ENCODE results near the gene FAM120B. TPM values are rescaled to one million over a fixed set of nuclear protein-coding genes. Genes with fewer than 3 reads are reported as not detected.

FAM120B gene, protein sequence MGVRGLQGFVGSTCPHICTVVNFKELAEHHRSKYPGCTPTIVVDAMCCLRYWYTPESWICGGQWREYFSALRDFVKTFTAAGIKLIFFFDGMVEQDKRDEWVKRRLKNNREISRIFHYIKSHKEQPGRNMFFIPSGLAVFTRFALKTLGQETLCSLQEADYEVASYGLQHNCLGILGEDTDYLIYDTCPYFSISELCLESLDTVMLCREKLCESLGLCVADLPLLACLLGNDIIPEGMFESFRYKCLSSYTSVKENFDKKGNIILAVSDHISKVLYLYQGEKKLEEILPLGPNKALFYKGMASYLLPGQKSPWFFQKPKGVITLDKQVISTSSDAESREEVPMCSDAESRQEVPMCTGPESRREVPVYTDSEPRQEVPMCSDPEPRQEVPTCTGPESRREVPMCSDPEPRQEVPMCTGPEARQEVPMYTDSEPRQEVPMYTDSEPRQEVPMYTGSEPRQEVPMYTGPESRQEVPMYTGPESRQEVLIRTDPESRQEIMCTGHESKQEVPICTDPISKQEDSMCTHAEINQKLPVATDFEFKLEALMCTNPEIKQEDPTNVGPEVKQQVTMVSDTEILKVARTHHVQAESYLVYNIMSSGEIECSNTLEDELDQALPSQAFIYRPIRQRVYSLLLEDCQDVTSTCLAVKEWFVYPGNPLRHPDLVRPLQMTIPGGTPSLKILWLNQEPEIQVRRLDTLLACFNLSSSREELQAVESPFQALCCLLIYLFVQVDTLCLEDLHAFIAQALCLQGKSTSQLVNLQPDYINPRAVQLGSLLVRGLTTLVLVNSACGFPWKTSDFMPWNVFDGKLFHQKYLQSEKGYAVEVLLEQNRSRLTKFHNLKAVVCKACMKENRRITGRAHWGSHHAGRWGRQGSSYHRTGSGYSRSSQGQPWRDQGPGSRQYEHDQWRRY
- total RNA-seq: 33.4 and 33.7 TPM in 2 replicates
- long read RNA-seq, full-length matches to known transcripts: 7 of 21 reads
- long read RNA-seq, partial matches to known transcripts: 8 of 21 reads
- long read RNA-seq, other reads (novel, unspliced or antisense): 6 of 21 reads

GRCh38 chr6:170306324-170307079, at the start of gene FAM120B:
TSS of gene FAM120B (plus strand) at chr6:170306758. CDS start at chr6:170317391, 10,633 bp downstream.
- peak within 1 kb of the TSS; percentile 90 for H3K4me3 Mint-ChIP-seq
- peak within 1 kb of the TSS; percentile 94 for H3K27ac Mint-ChIP-seq (ENCODE audit: unreplicated experiment)
- DNase-seq (ENCODE audit: low read depth, low spot score): peak; percentile 87
- peaks cover 6% of the 10 kb centered on the region for H3K9me3 Mint-ChIP-seq
- TF ChIP-seq, protein P1, sequence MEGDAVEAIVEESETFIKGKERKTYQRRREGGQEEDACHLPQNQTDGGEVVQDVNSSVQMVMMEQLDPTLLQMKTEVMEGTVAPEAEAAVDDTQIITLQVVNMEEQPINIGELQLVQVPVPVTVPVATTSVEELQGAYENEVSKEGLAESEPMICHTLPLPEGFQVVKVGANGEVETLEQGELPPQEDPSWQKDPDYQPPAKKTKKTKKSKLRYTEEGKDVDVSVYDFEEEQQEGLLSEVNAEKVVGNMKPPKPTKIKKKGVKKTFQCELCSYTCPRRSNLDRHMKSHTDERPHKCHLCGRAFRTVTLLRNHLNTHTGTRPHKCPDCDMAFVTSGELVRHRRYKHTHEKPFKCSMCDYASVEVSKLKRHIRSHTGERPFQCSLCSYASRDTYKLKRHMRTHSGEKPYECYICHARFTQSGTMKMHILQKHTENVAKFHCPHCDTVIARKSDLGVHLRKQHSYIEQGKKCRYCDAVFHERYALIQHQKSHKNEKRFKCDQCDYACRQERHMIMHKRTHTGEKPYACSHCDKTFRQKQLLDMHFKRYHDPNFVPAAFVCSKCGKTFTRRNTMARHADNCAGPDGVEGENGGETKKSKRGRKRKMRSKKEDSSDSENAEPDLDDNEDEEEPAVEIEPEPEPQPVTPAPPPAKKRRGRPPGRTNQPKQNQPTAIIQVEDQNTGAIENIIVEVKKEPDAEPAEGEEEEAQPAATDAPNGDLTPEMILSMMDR (conservative IDR thresholded peaks at IDR 0.05): no peak
- H3K4me1 Mint-ChIP-seq: peaks cover 32% of the 10 kb centered on the region
- peaks cover 14% of the 10 kb centered on the region for H3K36me3 Mint-ChIP-seq (ENCODE audit: low read depth)
- peaks cover 12% of the 10 kb centered on the region for H3K27me3 Mint-ChIP-seq (ENCODE audit: low read depth)

DNA sequence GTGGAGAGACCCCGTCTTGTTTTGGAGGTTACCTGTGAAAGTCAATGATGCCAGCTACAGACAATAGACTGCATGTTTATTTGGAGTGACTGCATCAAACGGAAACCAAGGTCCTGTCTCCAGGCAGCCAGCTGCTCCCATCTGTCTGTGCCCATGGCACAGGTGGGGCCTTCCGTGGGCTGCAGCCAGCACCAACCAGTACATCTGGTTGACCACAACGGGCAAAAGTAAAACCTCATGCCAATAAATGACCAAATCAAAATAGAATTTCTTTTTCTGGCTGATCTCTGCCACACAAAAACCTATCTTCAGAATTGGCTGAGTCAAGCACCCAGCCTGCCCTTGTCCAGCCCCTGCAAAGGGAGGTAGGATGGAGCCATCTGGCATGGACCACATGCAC, 49.2 kb upstream of the FAM120B start:
- Mint-ChIP-seq H3K27ac (ENCODE audit: unreplicated experiment) (peak overlapping the region; percentile 31), H3K4me1 (no peaks in the 10 kb centered on the region), H3K9me3 (no peaks in the 10 kb centered on the region), H3K4me3 (no peak overlapping the region), H3K27me3 (ENCODE audit: low read depth) (peaks cover 3% of the 10 kb centered on the region), H3K36me3 (ENCODE audit: low read depth) (no peaks in the 10 kb centered on the region)
- no peak for DNase-seq (ENCODE audit: low read depth, low spot score)
- TF ChIP-seq, protein P1 (conservative IDR thresholded peaks at IDR 0.05): no peak

GRCh38 chr6:170258407-170258806, 48.2 kb upstream of the FAM120B start:
- DNase-seq (ENCODE audit: low read depth, low spot score): no peak
- H3K27ac Mint-ChIP-seq (ENCODE audit: unreplicated experiment): no peak overlapping the region
- no peaks in the 10 kb centered on the region for H3K36me3 Mint-ChIP-seq (ENCODE audit: low read depth)
- no peaks in the 10 kb centered on the region for H3K9me3 Mint-ChIP-seq
- TF ChIP-seq, protein P1 (conservative IDR thresholded peaks at IDR 0.05): no peak
- H3K27me3 Mint-ChIP-seq (ENCODE audit: low read depth): peaks cover 5% of the 10 kb centered on the region
- H3K4me1 Mint-ChIP-seq: peaks cover 4% of the 10 kb centered on the region
- no peak overlapping the region for H3K4me3 Mint-ChIP-seq

GRCh38 chr6:170259278-170259677, 47.3 kb upstream of the FAM120B start:
- peaks cover 5% of the 10 kb centered on the region for H3K27me3 Mint-ChIP-seq (ENCODE audit: low read depth)
- no peaks in the 10 kb centered on the region for H3K36me3 Mint-ChIP-seq (ENCODE audit: low read depth)
- H3K27ac Mint-ChIP-seq (ENCODE audit: unreplicated experiment): peak overlapping the region; percentile 67
- peaks cover 9% of the 10 kb centered on the region for H3K4me1 Mint-ChIP-seq
- no peak for DNase-seq (ENCODE audit: low read depth, low spot score)
- TF ChIP-seq, protein P1 (conservative IDR thresholded peaks at IDR 0.05): no peak
- H3K4me3 Mint-ChIP-seq: no peak overlapping the region
- H3K9me3 Mint-ChIP-seq: no peaks in the 10 kb centered on the region

DNA sequence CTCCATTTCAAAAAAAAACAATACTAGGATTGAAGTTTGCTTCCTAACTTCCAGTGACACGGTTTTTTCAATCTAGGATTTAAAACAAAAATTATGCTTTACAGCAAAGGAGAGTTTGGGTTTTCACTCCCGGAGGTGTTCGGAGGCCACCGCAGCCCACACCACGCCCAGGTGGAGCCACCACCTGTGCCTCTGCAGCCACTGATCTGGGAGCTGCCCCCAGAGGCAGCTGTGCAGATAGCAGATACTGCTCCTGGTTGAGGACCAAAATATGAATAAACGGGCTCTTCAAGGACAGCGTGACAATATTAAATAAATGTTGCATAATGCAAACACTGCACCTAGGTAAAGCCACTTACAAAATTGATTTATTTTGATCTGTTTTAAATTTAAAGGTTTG, 45.9 kb upstream of the FAM120B start:
- TF ChIP-seq, protein P1 (conservative IDR thresholded peaks at IDR 0.05): peak; percentile 39
- Mint-ChIP-seq H3K4me1 (peaks cover 15% of the 10 kb centered on the region), H3K9me3 (no peaks in the 10 kb centered on the region), H3K4me3 (no peak overlapping the region), H3K36me3 (ENCODE audit: low read depth) (no peaks in the 10 kb centered on the region), H3K27me3 (ENCODE audit: low read depth) (peaks cover 2% of the 10 kb centered on the region), H3K27ac (ENCODE audit: unreplicated experiment) (no peak overlapping the region)
- DNase-seq (ENCODE audit: low read depth, low spot score): no peak

Data from neural crest cell (in vitro differentiated cells).